Measurements from ENCODE around the gene DNM3.

Gene DNM3

DNA sequence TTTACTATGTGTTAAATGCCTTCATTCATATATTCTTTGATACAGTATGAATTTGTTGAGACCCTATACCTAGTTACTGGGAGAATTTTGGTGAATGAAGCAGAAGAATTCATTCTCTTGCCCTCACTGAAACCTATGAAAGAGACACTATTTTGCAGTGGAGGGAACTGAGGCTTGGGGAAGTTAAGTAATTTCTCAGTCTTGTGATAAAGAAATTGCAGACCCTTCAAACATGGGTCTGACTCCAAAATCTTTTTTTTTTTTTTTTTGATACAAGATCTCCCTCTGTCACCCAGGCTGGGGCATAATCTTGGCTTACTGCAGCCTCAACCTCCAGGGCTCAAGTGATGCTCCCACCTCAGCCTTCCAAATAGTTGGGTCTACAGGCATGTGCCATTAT, 132.1 kb downstream of the DNM3 start:
- DNase-seq (ENCODE audit: low spot score), result no peak

GRCh38 chr1:171981303-171981702, 140.0 kb downstream of the DNM3 start:
- DNase-seq (ENCODE audit: low spot score), result no peak

DNA sequence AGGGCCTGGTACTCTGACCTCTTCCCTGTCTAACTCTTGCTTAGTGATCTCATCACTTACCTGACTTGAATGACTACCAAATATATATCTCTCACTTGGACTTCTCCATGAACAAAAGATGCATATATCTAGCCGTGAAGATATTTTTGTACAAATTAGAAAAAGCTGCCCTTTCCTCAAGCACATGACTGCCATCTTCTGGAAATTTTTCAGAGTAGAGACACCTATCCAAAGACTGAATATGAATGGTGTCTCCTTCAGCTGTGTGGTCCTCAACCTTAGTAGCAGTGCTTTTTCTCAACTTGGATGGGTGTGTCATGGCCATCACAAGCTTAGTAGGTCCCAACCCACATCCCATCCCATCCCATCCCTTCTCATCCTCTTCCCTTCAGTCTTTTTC, 142.3 kb downstream of the DNM3 start:
- DNase-seq (ENCODE audit: low spot score), result peak; percentile 52

GRCh38 chr1:171984262-171984661, 143.0 kb downstream of the DNM3 start:
- no peak for DNase-seq (ENCODE audit: low spot score)

DNA sequence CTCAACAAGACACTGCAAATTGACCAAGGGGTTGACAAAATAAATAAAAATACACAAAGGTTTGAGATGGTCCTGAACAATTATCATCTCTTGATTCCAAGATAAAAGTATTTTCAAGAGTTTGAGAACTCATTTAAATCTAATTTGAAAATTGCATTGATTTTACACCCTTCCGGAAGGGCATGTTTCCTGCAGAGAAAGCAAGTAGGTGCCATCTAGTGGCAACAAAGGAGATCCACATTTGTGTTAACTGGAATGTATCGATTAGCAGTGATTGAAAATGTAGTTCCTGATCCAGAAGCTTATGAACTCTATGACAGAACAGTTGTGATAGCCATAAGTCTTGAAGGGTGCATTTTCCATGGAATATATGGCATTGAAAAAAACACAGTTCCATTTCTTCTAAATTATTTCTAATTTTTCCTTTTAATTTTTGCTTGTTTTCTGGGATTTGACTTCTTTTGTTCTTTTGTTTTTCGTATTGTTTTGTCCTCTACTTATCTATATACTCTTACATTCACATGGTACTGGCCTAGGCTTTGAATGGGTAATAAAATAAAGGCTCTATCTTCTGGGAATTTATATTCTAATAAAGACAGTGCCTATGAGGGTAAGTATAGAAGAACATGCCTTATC, 143.7 kb downstream of the DNM3 start:
- DNase-seq (ENCODE audit: low spot score), result peak; percentile 63

- DNase-seq (ENCODE audit: low spot score), result no peak
Observed at GRCh38 chr1:171985639-171986038, 144.3 kb downstream of the DNM3 start.

GRCh38 chr1:171988243-171988885, 147.1 kb downstream of the DNM3 start:
- DNase-seq (ENCODE audit: low spot score), result no peak

- DNase-seq (ENCODE audit: low spot score), result no peak
Observed at GRCh38 chr1:171990371-171990770, 149.1 kb downstream of the DNM3 start.

DNA sequence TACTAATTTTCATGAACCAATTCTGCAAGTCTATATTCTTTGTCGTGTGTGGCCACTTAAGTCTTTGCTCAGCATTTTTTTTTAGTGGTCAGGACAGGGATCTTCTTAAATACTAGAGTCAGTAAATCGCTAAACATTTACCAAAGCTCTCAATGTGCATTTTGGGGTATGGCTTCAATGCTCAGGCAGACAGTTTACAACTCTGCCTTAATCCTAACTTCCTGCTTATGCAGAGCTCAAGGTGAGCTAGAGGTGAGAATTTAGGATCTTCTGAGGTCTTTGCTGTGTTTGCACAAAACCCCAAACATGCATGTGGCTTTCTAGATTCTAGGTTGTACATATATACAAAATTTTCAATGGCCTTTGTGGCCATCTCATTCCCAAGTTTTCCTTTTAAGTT, 153.0 kb downstream of the DNM3 start:
- DNase-seq (ENCODE audit: low spot score), result no peak

DNA sequence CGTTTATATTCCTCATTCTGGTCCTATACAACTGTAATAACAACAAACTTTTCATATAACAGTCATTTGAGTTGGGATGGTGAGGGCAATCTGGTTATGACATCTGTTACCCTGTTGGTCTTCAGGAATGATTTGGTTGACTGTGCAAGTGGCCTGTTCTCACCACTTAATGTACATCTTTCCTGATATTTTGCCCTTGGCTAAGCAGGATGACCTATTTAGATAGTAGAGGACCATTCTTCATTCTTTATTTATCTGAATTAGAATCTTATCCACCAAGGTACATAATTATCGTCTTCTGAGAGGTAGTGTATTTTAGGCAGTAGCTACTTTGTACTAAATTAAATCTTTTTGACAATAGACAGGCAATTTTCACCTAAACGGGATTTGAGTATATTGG, 154.3 kb downstream of the DNM3 start:
- no peak for DNase-seq (ENCODE audit: low spot score)

DNA sequence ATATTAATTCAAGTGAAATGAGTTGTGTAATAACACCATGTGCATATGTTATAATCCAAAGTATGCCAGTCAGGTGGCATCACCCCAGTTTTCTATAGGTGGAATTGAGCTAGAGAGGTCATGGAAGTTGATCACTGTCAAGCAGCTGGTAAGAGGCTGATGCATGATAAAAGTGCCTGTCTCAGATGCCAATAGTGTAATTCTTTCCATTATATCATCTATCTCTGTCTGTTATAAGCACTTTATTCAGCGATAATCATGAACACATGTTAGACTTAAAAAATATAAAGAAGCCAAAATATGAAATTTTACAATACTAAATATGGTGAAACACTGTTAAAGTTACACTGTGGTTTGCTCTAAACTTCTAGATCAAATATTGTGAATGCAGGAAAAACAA, 156.6 kb downstream of the DNM3 start:
- DNase-seq (ENCODE audit: low spot score), result no peak

DNA sequence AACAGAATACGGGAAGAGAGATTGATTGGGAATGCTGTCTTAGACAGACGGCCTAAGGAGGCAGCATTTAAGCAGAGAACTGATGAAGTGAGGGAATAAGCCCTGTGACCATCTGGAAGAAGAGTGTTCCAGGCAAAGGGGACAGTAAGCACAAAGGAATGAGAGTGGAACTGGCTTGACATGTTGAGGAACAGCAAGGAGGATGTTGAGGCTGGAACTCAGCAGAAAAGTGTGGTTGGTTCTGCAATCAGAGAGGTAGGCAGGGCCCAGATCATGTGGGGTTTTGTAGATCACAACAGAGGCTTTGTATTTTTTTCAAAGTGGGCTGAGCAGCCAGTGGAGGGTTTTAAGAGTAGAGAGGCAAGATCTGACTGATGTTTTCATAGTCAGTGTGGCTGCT, 157.4 kb downstream of the DNM3 start:
- no peak for DNase-seq (ENCODE audit: low spot score)

DNA sequence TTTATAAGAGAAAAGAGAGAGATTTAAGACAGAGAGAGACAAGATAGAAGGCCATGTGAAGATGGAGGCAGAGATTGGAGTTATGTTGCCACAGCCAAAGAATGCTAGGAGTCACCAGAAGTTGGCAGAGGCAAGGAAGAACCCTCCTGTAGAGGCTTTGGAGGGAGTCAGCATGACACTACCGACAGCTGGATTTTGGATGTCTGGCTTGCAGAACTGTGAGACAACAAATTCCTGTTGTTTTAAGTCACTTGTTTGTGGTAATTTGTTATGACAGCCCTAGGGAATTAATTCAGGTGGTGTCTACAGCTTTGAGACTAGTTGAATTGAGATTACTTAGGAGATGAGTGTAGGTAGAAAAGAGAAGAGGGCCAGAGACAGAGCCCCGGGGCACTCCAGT, 158.5 kb downstream of the DNM3 start:
- DNase-seq (ENCODE audit: low spot score), result no peak

- no peak for DNase-seq (ENCODE audit: low spot score)
Observed at GRCh38 chr1:172001288-172001687, 160.0 kb downstream of the DNM3 start.

GRCh38 chr1:172002725-172003345, 161.5 kb downstream of the DNM3 start:
- DNase-seq (ENCODE audit: low spot score), result peak; percentile 18

DNA sequence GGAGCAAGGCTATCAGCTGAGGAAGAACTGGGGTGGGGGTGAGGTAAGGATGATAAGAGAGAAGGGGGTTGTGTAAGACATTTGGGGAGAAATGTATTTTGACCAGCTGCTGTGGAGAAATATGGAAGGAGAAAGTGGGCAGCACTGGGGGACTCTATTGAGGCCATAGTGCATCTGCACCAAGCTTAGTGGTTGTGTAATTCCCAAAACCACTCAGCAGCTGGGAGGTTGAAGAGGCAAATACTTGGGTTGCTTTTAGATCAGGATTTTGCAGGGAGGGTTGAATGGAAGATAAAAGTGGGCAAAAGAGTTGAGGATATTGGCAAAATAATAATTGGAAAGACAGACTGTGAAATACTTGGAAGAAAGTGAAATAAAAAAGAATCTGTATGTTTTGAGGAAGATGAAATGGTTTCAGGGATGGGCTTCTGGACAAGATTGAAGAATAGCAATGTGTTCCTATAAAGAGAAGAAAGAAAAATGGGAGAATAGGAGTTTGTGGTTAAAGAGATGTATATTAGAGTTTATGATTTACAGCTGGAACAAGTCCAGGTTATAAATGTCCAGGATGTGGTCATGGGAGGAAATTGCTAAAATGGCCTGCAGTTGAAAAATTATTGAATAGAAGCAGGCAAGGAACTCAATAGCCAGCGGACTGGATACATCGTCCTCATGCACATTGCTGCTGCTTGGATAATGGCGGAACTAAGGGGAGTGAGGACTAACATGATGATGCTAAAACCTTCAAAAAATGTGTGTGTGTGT, 162.7 kb downstream of the DNM3 start:
- DNase-seq (ENCODE audit: low spot score), result no peak

- no peak for DNase-seq (ENCODE audit: low spot score)
Observed at GRCh38 chr1:172004671-172005070, 163.4 kb downstream of the DNM3 start.

DNA sequence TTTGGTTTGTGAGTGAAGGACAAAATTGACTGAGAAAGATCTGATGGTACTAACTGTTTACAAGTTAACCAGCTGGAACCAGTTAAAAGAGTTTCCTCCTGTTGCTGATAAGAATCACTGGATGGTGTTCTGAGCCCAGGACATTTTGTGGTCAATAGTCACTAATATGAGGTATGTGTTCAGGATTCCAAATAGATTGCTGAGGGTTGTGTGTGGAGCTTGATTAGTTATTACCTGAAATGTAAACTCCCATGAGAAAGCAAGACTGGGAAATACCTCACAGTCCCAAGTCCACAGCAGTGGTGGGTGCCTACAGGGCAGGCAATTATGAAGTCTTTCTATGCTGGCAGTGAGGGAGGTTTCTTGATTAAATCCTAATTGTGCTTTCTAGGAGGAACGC, 164.6 kb downstream of the DNM3 start:
- DNase-seq (ENCODE audit: low spot score), result peak; percentile 24

DNA sequence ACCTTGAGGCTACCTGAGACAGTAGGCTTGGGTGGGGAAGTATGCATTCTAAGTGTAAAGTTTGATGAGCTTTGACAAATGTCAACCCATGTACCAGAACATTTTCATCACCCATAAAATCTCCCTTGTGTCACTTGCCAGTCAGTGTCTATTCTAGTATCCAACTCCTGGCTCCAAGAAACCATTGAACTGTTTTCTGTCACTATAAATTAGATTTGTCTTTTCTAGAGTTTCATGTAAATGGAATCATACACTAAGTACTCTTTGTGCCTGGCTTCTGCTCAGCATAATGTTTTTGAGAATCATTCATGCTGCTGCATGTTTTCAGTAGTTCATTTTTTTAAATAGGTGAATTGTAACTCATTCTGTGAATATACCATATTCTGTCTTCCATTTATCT, 165.4 kb downstream of the DNM3 start:
- no peak for DNase-seq (ENCODE audit: low spot score)

- DNase-seq (ENCODE audit: low spot score), result no peak
Observed at GRCh38 chr1:172018727-172019311, 177.5 kb downstream of the DNM3 start.

- no peak for DNase-seq (ENCODE audit: low spot score)
Observed at GRCh38 chr1:172019976-172020375, 178.7 kb downstream of the DNM3 start.

- DNase-seq (ENCODE audit: low spot score), result no peak
Observed at GRCh38 chr1:172024516-172024915, 183.2 kb downstream of the DNM3 start.
